SK-N-SH treated with all-trans-retinoic acid at 6 μM for 48 hours (cell line): Measurements from ENCODE around the gene ARHGAP15.

Experiments
- ATAC-seq: fragments of 200-7000 bp; cut with Tn5 transposase; 3 replicates; pipeline ENCODE4 v1.9.1; 2020; ENCODE audit warnings: mild to moderate bottlenecking, moderate library complexity
- ARNTL ChIP-seq: fragments of 450-650 bp; formaldehyde crosslinking; IDR thresholded peaks from 2 replicates; pipeline ENCODE4 v1.5.0; 2020; ENCODE audit warnings: low read depth, mild to moderate bottlenecking, moderate library complexity, borderline replicate concordance
- BACH2 ChIP-seq: fragments of 250-450 bp; sonication (Bioruptor Pico); IDR thresholded peaks from 2 replicates; pipeline ENCODE4 v1.9.0; 2021; ENCODE audit warnings: mild to moderate bottlenecking, borderline replicate concordance
- CREB5 ChIP-seq: fragments of 250-450 bp; sonication (Bioruptor Pico); IDR thresholded peaks from 2 replicates; pipeline ENCODE4 v1.5.1; 2020; ENCODE audit warnings: low read depth, mild to moderate bottlenecking, moderate library complexity
- CSDC2 ChIP-seq: fragments of 250-450 bp; sonication (Bioruptor Pico); IDR thresholded peaks from 2 replicates; pipeline ENCODE4 v1.5.0; 2020; ENCODE audit warnings: mild to moderate bottlenecking, moderate library complexity
- CSRNP3 ChIP-seq: fragments of 250-450 bp; sonication (Bioruptor Pico); IDR thresholded peaks from 2 replicates; pipeline ENCODE4 v1.5.1; 2021; ENCODE audit warnings: mild to moderate bottlenecking, moderate library complexity
- GLIS3 ChIP-seq: fragments of 250-450 bp; sonication (Bioruptor Pico); IDR thresholded peaks from 2 replicates; pipeline ENCODE4 v1.5.0; 2020; ENCODE audit warnings: mild to moderate bottlenecking, moderate library complexity
- ISL1 ChIP-seq: fragments of 250-450 bp; sonication (Bioruptor Pico); IDR thresholded peaks from 2 replicates; pipeline ENCODE4 v2.1.2; 2022; ENCODE audit warnings: mild to moderate bottlenecking, moderate library complexity
- OSR1 ChIP-seq: fragments of 250-450 bp; sonication (Bioruptor Pico); IDR thresholded peaks from 2 replicates; pipeline ENCODE4 v1.8.0; 2022; ENCODE audit warnings: moderate library complexity, mild to moderate bottlenecking, inconsistent platforms
- PATZ1 ChIP-seq: fragments of 250-450 bp; sonication (Bioruptor Pico); IDR thresholded peaks from 2 replicates; pipeline ENCODE4 v1.8.0; 2020; ENCODE audit warnings: mild to moderate bottlenecking, moderate library complexity, borderline replicate concordance
- PPARA ChIP-seq: fragments of 250-450 bp; sonication (Bioruptor Pico); IDR thresholded peaks from 2 replicates; pipeline ENCODE4 v1.5.0; 2020; ENCODE audit warnings: mild to moderate bottlenecking, borderline replicate concordance
- RARB ChIP-seq: fragments of 250-450 bp; sonication (Bioruptor Pico); IDR thresholded peaks from 2 replicates; pipeline ENCODE4 v1.8.0; 2021; ENCODE audit warnings: mild to moderate bottlenecking, moderate library complexity
- SNAI2 ChIP-seq: fragments of 250-450 bp; sonication (Bioruptor Pico); IDR thresholded peaks from 2 replicates; pipeline ENCODE4 v1.5.0; 2020; ENCODE audit warnings: mild to moderate bottlenecking, moderate library complexity
- TCF4 ChIP-seq: fragments of 250-450 bp; sonication (Bioruptor Pico); IDR thresholded peaks from 2 replicates; pipeline ENCODE4 v1.8.0; 2021; ENCODE audit warnings: mild to moderate bottlenecking, moderate library complexity, borderline replicate concordance
- TOX ChIP-seq: fragments of 250-450 bp; sonication (Bioruptor Pico); IDR thresholded peaks from 2 replicates; pipeline ENCODE4 v1.8.0; 2021; ENCODE audit warnings: mild to moderate bottlenecking, moderate library complexity, borderline replicate concordance
- TSHZ2 ChIP-seq: fragments of 250-450 bp; sonication (Bioruptor Pico); IDR thresholded peaks from 2 replicates; pipeline ENCODE4 v1.5.0; 2020; ENCODE audit warnings: mild to moderate bottlenecking, moderate library complexity
- ZC3H10 ChIP-seq: fragments of 250-450 bp; sonication (Bioruptor Pico); IDR thresholded peaks from 2 replicates; pipeline ENCODE4 v1.5.1; 2021; ENCODE audit warnings: mild to moderate bottlenecking, moderate library complexity
- ZFP3 ChIP-seq: fragments of 250-450 bp; sonication (Bioruptor Pico); IDR thresholded peaks from 2 replicates; pipeline ENCODE4 v1.5.0; 2020; ENCODE audit warnings: mild to moderate bottlenecking, moderate library complexity
- ZFP30 ChIP-seq: fragments of 450-650 bp; formaldehyde crosslinking; IDR thresholded peaks from 2 replicates; pipeline ENCODE4 v1.5.0; 2022; ENCODE audit warnings: mild to moderate bottlenecking, moderate library complexity
- ZNF70 ChIP-seq: fragments of 450-650 bp; formaldehyde crosslinking; IDR thresholded peaks from 2 replicates; pipeline ENCODE4 v1.5.0; 2020; ENCODE audit warnings: mild to moderate bottlenecking, moderate library complexity
- ZNF8 ChIP-seq: fragments of 450-650 bp; formaldehyde crosslinking; IDR thresholded peaks from 2 replicates; pipeline ENCODE4 v1.5.0; 2020; ENCODE audit warnings: mild to moderate bottlenecking, moderate library complexity

The ARHGAP15 gene

GRCh38 chr2:143581134-143581533, 451.9 kb downstream of the ARHGAP15 start:
- no peak for ATAC-seq
- TF ChIP-seq TSHZ2 (CRISPR knock-in tag), result no peak
- no peak for TF ChIP-seq ISL1 (CRISPR knock-in tag)
- TF ChIP-seq PPARA (CRISPR knock-in tag), result no peak
- TF ChIP-seq GLIS3, result no peak
- TF ChIP-seq TCF4 (CRISPR knock-in tag), result no peak
- no peak for TF ChIP-seq BACH2
- no peak for TF ChIP-seq ZNF70 (CRISPR knock-in tag)
- no peak for TF ChIP-seq RARB (CRISPR knock-in tag)
- no peak for TF ChIP-seq ZFP30 (CRISPR knock-in tag)
- TF ChIP-seq TOX (CRISPR knock-in tag), result no peak
- no peak for TF ChIP-seq CSDC2 (CRISPR knock-in tag)
- TF ChIP-seq ZC3H10, result no peak
- TF ChIP-seq ZFP3, result no peak
- no peak for TF ChIP-seq PATZ1 (CRISPR knock-in tag)
- no peak for TF ChIP-seq ARNTL (CRISPR knock-in tag)
- no peak for TF ChIP-seq SNAI2 (CRISPR knock-in tag)
- no peak for TF ChIP-seq ZNF8 (CRISPR knock-in tag)
- no peak for TF ChIP-seq OSR1 (CRISPR knock-in tag)

- ATAC-seq, result no peak
Observed at GRCh38 chr2:143582046-143582747, 453.0 kb downstream of the ARHGAP15 start.

GRCh38 chr2:143584936-143585335, 455.7 kb downstream of the ARHGAP15 start:
- no peak for ATAC-seq
- TF ChIP-seq TOX (CRISPR knock-in tag), result no peak
- TF ChIP-seq PPARA (CRISPR knock-in tag), result no peak
- no peak for TF ChIP-seq TCF4 (CRISPR knock-in tag)

More at GRCh38 chr2:143582046-143582747, 453.0 kb downstream of the ARHGAP15 start:
- TF ChIP-seq PPARA (CRISPR knock-in tag) (no peak), ZFP3 (no peak)

- ATAC-seq, result no peak
- TF ChIP-seq ZNF8 (CRISPR knock-in tag) (no peak), PATZ1 (CRISPR knock-in tag) (no peak), ZFP3 (no peak), TOX (CRISPR knock-in tag) (no peak), ZC3H10 (no peak), SNAI2 (CRISPR knock-in tag) (no peak), ARNTL (CRISPR knock-in tag) (no peak), ZNF70 (CRISPR knock-in tag) (no peak), ZFP30 (CRISPR knock-in tag) (no peak), CSDC2 (CRISPR knock-in tag) (no peak)
Observed at GRCh38 chr2:143586119-143586518, 456.9 kb downstream of the ARHGAP15 start.

GRCh38 chr2:143588746-143589145, 459.5 kb downstream of the ARHGAP15 start:
- ATAC-seq, result no peak
- TF ChIP-seq RARB (CRISPR knock-in tag) (no peak), ISL1 (CRISPR knock-in tag) (no peak), CREB5 (no peak), ARNTL (CRISPR knock-in tag) (no peak), ZFP3 (no peak), CSRNP3 (no peak), CSDC2 (CRISPR knock-in tag) (no peak), ZC3H10 (no peak), PATZ1 (CRISPR knock-in tag) (no peak)
